CD14-positive monocyte (primary cell): ENCODE results near the gene RNF121. TPM values are rescaled to one million over a fixed set of nuclear protein-coding genes. Genes with fewer than 3 reads are reported as not detected.
A peak's percentile ranks its signal among the peaks of the same experiment; 100 is the strongest.

Experiments
- DNase-seq, 3 donors: peaks; one replicate each; pipeline ENCODE4 v3.0.0-alpha.2; 2011 to 2022
- H2AFZ ChIP-seq: 2 replicates; pipeline ENCODE4 v1.6.0; 2012; ENCODE audit warnings: mild to moderate bottlenecking, low read depth, low read length, inconsistent platforms; ENCODE audit not compliant: insufficient read depth, poor library complexity, severe bottlenecking
- H3K27ac ChIP-seq, 2 donors: 1 replicate in 1 of 2; 2 replicates in 1 of 2; pipeline ENCODE4 v1.5.1; 2012 to 2013; ENCODE audit warnings: low read length in 2 of 2, control low read depth in 1 of 2, inconsistent platforms in 1 of 2, low read depth in 1 of 2, mild to moderate bottlenecking in 1 of 2
- H3K27me3 ChIP-seq, 2 donors: one replicate each; pipeline versions ENCODE4 v1.6.0 to v1.6.1; 2011 to 2013; ENCODE audit warnings: low read length in 2 of 2; ENCODE audit not compliant: control insufficient read depth in 2 of 2, insufficient read depth in 2 of 2
- H3K36me3 ChIP-seq, 2 donors: replicated peaks in 1 of 2; 1 replicate in 1 of 2; 2 replicates in 1 of 2; pipeline versions ENCODE4 v1.5.1 to v1.6.1; 2012 to 2013; ENCODE audit warnings: low read length in 2 of 2, control low read depth in 1 of 2, inconsistent platforms in 1 of 2, mild to moderate bottlenecking in 1 of 2; ENCODE audit not compliant: insufficient read depth in 2 of 2, control insufficient read depth in 1 of 2
- H3K4me1 ChIP-seq, 2 donors: 1 replicate in 1 of 2; 2 replicates in 1 of 2; pipeline versions ENCODE4 v1.5.1 to v1.6.1; 2012 to 2013; ENCODE audit warnings: low read length in 2 of 2, control low read depth in 1 of 2, inconsistent platforms in 1 of 2, mild to moderate bottlenecking in 1 of 2, moderate library complexity in 1 of 2; ENCODE audit not compliant: insufficient read depth in 2 of 2, control insufficient read depth in 1 of 2
- H3K4me2 ChIP-seq: replicated peaks from 2 replicates; pipeline ENCODE3; 2012; ENCODE audit warnings: low read length, moderate library complexity, mild to moderate bottlenecking; ENCODE audit not compliant: poor library complexity, severe bottlenecking; ENCODE audit errors: extremely low read depth
- H3K4me3 ChIP-seq, 3 experiments: fragments of 200-600 bp in 1 of 3; sonication (generic) in 1 of 3; replicated peaks in 1 of 3; 1 replicate in 2 of 3; 2 replicates in 1 of 3; pipeline ENCODE4 v1.5.1; 2011 to 2013; ENCODE audit warnings: low read length in 3 of 3, mild to moderate bottlenecking in 3 of 3, control low read depth in 2 of 3, low read depth in 2 of 3, inconsistent platforms in 1 of 3, moderate library complexity in 1 of 3
- H3K79me2 ChIP-seq: 2 replicates; pipeline ENCODE4 v1.6.0; 2012; ENCODE audit warnings: mild to moderate bottlenecking, control low read depth, inconsistent platforms, low read length, moderate library complexity; ENCODE audit not compliant: insufficient read depth
- H3K9ac ChIP-seq: 2 replicates; pipeline ENCODE4 v1.6.0; 2017; ENCODE audit warnings: low read length, mild to moderate bottlenecking; ENCODE audit not compliant: insufficient read depth, poor library complexity, severe bottlenecking
- H3K9me3 ChIP-seq, 2 donors: replicated peaks in 1 of 2; 1 replicate in 1 of 2; 2 replicates in 1 of 2; pipeline versions ENCODE4 v1.5.1 to v1.6.1; 2012 to 2013; ENCODE audit warnings: low read length in 2 of 2, control low read depth in 1 of 2; ENCODE audit not compliant: control insufficient read depth in 1 of 2, insufficient read depth in 1 of 2
- H4K20me1 ChIP-seq: 2 replicates; pipeline ENCODE4 v1.6.0; 2012; ENCODE audit warnings: mild to moderate bottlenecking, low read length, control low read depth, moderate library complexity; ENCODE audit not compliant: insufficient read depth
- H3K27ac Mint-ChIP-seq, 7 donors: one replicate each; pipeline ENCODE4 v1.8.0; 2020; ENCODE audit warnings: mild to moderate bottlenecking in 7 of 7, mixed read lengths in 7 of 7, moderate library complexity in 6 of 7, inconsistent platforms in 2 of 7
- H3K27me3 Mint-ChIP-seq, 3 donors: one replicate each; pipeline ENCODE4 v1.8.0; 2021 to 2022; ENCODE audit warnings: low read depth in 3 of 3, mild to moderate bottlenecking in 3 of 3, mixed read lengths in 3 of 3, moderate library complexity in 3 of 3, inconsistent platforms in 1 of 3
- H3K36me3 Mint-ChIP-seq, 2 donors: one replicate each; pipeline ENCODE4 v1.8.0; 2020; ENCODE audit warnings: mixed read lengths in 2 of 2, inconsistent platforms in 1 of 2, mild to moderate bottlenecking in 1 of 2
- H3K4me1 Mint-ChIP-seq: one replicate; pipeline ENCODE4 v1.8.0; 2020; ENCODE audit warnings: mild to moderate bottlenecking, mixed read lengths
- H3K4me3 Mint-ChIP-seq, 2 donors: one replicate each; pipeline ENCODE4 v1.8.0; 2020; ENCODE audit warnings: mild to moderate bottlenecking in 2 of 2, mixed read lengths in 2 of 2, moderate library complexity in 1 of 2
- H3K9me3 Mint-ChIP-seq, 7 donors: one replicate each; pipeline ENCODE4 v1.8.0; 2020 to 2022; ENCODE audit warnings: mixed read lengths in 7 of 7, mild to moderate bottlenecking in 6 of 7, moderate library complexity in 6 of 7, inconsistent platforms in 2 of 7
- CTCF ChIP-seq: fragments of 200-600 bp; IDR thresholded peaks from one replicate; pipeline ENCODE4 v1.8.0; 2022; ENCODE audit warnings: antibody characterized with exemption, mild to moderate bottlenecking
- WGBS: methylation state at CpG from one replicate; pipeline ENCODE4 v1.1.5; 2013; ENCODE audit warnings: missing lambda C conversion rate; ENCODE audit not compliant: insufficient coverage; 5-methylcytosine and 5-hydroxymethylcytosine counted together
- intact Hi-C, 2 donors: fragments of 100-400 bp; cut with micrococcal nuclease; formaldehyde crosslinking; loops; one replicate each; pipeline versions ENCODE4 v1.15.0 to v1.15.1; 2023
- polyA plus RNA-seq, 3 donors: library from polyadenylated mRNA; depleted of rRNA in 1 of 3; unstranded in 2 of 3; stranded (reverse) in 1 of 3; fragments of 300-500 nt in 2 of 3; fragments of >200 nt in 1 of 3; fragmentation: Illumina TruSeq in 2 of 3; gene quantifications; 1 replicate in 2 of 3; 2 replicates in 1 of 3; pipeline ENCODE4 v1.2.3, GENCODE V29; 2012 to 2021

The RNF121 gene
- polyA plus RNA-seq, 3 donors = 7.7 to 25.2 (median 9.2) TPM

GRCh38 chr11:72045849-72046248 is 117.0 kb downstream of the RNF121 start:
- no peaks in the 10 kb centered on the region for H3K4me1 Mint-ChIP-seq
- H3K27ac ChIP-seq = no peak overlapping the region
- H3K4me3 ChIP-seq = no peak overlapping the region
- peaks cover 90% of the 10 kb centered on the region for H3K79me2 ChIP-seq
- no peaks in the 10 kb centered on the region for H4K20me1 ChIP-seq
- no peak overlapping the region for H2AFZ ChIP-seq
- H3K9me3 ChIP-seq = no peaks in the 10 kb centered on the region
- intact Hi-C loops = no loop called here
- peaks cover 48 to 69% of the 10 kb centered on the region in 2 donors for H3K36me3 Mint-ChIP-seq
- peaks cover 0 to 1% (median 0%) of the 10 kb centered on the region in 3 donors for H3K27me3 Mint-ChIP-seq
- H3K4me3 Mint-ChIP-seq = no peak overlapping the region
- no peaks in the 10 kb centered on the region for H3K27me3 ChIP-seq
- no peak overlapping the region for H3K9ac ChIP-seq
- peaks cover 34 to 69% of the 10 kb centered on the region in 2 donors for H3K36me3 ChIP-seq
- H3K9me3 Mint-ChIP-seq = no peaks in the 10 kb centered on the region
- peak overlapping the region in 1 of 7 donors; percentile 28 for H3K27ac Mint-ChIP-seq
- DNase-seq = no peak
- 90% methylated on average over 3 of the region's 5 CpGs for WGBS
- no peak overlapping the region for H3K4me2 ChIP-seq
- no peak for TF ChIP-seq CTCF
- peaks cover 17 to 18% of the 10 kb centered on the region in 2 donors for H3K4me1 ChIP-seq

Other genes with a start within 250 kb of the RNF121 start
- gene DEFB108B, start 95.8 kb upstream of the RNF121 start, polyA plus RNA-seq = not detected
- not detected for gene DEFB131B, start 50.6 kb upstream of the RNF121 start, polyA plus RNA-seq
- 1 to 10 TPM in 1 of 3 donors, under 1 TPM in 2; 0.80 to 2.1 (median 0.99) TPM for gene XNDC1N, start 452 bp upstream of the RNF121 start, polyA plus RNA-seq
- gene IL18BP, start 69.9 kb downstream of the RNF121 start, polyA plus RNA-seq = 10 to 100 TPM in 1 of 3 donors, 1 to 10 TPM in 2; 7.4 to 32.3 (median 8.3) TPM
- 10 to 100 TPM in 2 of 3 donors, 1 to 10 TPM in 1; 4.1 to 91.2 (median 12.4) TPM for gene NUMA1, start 151.5 kb downstream of the RNF121 start, polyA plus RNA-seq
- 1 to 10 TPM; 1.3 to 1.9 (median 1.6) TPM for gene LRRC51, start 151.8 kb downstream of the RNF121 start, polyA plus RNA-seq
- 100 to 1,000 TPM; 224 to 292 (median 256) TPM for gene LAMTOR1, start 174.3 kb downstream of the RNF121 start, polyA plus RNA-seq
- not detected for gene TOMT, start 176.9 kb downstream of the RNF121 start, polyA plus RNA-seq
- 100 to 1,000 TPM in 1 of 3 donors, 10 to 100 TPM in 2; 92.6 to 112 (median 94.8) TPM for gene ANAPC15, start 183.6 kb downstream of the RNF121 start, polyA plus RNA-seq
- gene FOLR3, start 206.7 kb downstream of the RNF121 start, polyA plus RNA-seq = 100 to 1,000 TPM in 1 of 3 donors, 10 to 100 TPM in 2; 22.3 to 330 (median 74.0) TPM